ENCODE results near the gene RAD21L1. TPM values are rescaled to one million over a fixed set of nuclear protein-coding genes. Genes with fewer than 3 reads are reported as not detected.

The RAD21L1 gene
- total and polyA plus RNA-seq, 2 of the 8 experiments (the other 6 are each of a cell fraction or from before 2014, with no cell fraction given), result 0.06 to 0.26 TPM

- TF ChIP-seq CEBPB (IDR thresholded peaks at IDR 0.05; ENCODE audit: low read depth, low read length), result no peak
Measured at GRCh38 chr20:1283522-1284510, 58.0 kb downstream of the RAD21L1 start (continued).

Data from H1 (cell line).